NCI-H226 (cell line): ENCODE results near the gene PIP4K2C.
"Not testable (repeated sequence)": the region's sequence is repeated elsewhere in the genome, so short reads cannot be mapped to it uniquely, and the experiment has no call there.

Experiments
- DNase-seq: peaks from one replicate; pipeline ENCODE4 v3.0.0-alpha.2; 2015

Gene PIP4K2C

DNA sequence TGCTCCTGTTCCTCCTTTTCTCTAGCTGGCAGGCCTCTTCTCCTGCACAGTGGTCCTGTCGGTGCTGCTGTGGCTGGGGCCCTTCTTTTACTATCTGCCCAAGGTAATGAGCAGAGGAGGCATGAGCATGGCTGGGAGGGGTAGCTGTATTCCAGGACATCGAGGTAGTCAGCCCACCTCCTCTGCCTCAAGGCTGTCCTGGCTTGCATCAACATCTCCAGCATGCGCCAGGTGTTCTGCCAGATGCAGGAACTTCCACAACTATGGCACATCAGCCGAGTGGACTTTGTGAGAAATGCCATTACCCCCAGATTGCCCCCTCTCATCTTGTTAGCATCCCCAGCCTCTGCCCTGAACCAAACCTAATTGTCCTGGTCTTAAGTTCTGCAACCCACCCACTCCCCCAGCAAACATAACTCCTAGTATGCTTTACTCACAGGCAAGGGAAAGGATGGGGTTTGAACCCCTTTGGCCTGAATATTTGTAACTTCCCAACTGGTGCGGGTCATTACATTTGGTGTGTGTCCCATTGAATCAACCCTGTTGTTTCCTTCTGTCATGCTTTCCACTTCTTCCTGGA, 32.9 kb downstream of the PIP4K2C start:
- no peak for DNase-seq

DNA sequence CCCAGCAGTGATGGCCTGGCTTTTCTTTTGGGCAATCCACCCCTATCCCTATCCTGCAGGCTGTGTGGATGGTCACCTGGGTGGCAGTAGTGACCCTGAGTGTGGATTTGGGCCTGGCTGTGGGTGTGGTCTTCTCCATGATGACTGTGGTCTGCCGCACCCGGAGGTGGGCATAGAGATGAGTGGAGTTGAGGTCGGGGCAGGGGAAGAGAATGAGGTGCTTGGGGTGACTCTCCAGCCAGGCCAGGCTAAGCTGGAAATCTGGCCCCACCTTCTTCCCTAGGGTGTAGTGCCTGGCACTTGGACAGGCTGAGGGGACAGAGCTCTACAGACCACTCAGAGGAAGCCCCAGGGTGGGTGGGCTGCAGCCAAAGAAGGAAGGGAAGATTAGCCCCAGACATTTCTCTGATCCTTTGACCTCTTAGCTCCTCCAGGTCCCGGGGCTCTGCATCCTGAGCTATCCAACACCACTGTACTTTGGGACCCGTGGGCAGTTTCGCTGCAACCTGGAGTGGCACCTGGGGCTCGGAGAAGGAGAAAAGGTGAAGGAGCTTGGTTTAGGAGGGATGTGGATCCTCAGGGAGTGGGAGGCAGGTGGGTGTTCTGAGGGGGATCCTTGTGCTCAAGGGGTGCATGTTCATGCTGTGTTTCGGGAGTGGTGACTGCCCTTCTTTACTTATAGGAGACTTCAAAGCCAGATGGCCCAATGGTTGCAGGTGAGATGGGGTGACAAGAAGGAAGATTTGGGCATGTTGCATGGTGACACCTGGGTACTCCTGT, 33.6 kb downstream of the PIP4K2C start:
- no peak for DNase-seq

DNA sequence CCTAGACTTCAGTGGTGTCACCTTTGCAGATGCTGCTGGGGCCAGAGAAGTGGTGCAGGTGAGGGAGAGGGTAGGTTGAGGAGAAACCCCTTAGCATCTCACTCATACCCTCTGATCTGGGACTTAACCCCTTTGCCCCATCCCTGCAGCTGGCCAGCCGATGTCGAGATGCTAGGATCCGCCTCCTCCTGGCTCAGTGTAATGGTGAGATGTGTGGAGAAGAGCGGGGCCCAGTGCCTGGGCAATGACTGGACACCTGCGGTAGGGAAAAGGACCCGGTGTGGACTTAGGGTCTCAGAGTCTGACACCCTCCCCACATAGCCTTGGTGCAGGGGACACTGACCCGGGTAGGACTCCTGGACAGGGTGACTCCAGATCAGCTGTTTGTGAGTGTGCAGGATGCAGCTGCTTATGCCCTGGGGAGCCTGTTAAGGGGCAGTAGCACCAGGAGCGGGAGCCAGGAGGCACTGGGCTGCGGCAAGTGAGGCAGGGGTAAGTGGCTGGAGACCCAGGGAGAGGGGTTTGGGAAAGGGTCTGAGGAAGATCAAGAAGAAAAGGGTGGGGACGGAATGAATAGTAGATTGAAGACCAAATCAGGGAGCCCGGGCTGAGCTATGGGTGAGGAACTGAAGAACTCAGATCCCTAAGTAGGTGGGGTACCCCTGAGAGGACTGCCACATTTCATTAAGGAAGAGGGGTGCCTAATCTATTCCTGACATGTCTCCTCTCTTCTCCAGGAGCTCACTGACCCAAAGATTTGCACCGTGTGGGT, 34.5 kb downstream of the PIP4K2C start:
- no peak for DNase-seq

DNA sequence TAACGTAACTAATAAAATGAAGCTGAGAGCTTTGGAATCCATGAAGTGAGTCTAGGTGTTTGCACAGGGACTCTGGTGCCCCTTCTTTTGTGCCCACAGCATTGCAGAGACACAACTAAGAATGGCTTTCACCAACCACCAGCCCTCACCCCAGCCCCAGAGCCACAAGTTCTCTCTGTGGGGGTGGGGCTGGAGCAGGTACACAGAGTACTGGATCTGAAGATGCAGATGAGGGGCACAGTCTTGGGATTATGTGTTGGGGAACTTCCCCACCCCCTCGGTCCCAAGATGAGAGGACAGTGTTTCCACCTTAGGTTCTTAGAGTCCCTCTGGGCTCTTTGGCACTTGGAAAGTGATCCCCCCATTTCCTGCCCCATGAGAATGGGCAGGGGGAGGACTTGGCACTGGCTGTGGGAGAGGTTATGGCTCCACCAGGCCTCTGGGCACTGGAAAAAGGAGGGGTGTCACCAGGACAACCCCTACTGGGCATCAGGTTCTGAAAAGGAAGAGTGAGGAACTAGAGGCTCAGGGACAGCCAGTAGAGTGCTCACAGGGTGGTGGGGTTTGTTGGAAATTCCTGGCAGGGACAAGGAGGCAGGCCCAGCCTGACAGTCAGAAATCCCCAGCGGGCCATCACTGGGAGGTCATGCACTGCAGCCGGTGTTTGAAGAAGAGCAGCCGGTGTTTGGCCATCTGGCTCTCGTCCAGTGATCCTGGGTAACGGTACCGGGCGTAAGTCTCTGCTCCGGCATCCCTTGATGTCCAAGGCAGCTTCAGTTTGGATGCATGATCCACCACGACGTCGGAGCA, 35.3 kb downstream of the PIP4K2C start:
- DNase-seq, result no peak

DNA sequence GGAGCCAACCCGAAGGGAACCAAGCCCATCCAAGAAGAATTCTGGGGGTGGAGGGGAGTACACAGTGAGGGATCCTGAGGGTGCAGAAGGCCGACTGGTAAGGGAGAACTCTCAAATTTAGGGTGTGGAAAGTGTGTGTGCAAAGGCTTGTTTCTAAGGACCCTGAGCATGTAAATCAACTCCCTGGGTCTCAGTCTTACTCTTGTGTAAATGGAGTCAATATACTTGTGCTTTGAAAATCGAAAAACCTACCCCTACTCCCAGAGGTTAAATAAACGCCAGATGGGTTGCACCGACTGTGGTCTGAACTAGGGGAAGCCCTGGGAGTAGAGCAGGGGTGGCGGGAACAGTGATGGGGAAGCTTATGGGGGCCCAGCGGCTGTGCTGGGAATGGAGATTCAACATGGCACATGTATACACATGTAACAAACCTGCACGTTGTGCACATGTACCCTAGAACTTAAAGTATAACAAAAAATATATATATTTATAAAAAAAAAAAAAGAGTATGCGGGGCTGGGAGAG, 36.0 kb downstream of the PIP4K2C start:
- DNase-seq, result no peak

DNA sequence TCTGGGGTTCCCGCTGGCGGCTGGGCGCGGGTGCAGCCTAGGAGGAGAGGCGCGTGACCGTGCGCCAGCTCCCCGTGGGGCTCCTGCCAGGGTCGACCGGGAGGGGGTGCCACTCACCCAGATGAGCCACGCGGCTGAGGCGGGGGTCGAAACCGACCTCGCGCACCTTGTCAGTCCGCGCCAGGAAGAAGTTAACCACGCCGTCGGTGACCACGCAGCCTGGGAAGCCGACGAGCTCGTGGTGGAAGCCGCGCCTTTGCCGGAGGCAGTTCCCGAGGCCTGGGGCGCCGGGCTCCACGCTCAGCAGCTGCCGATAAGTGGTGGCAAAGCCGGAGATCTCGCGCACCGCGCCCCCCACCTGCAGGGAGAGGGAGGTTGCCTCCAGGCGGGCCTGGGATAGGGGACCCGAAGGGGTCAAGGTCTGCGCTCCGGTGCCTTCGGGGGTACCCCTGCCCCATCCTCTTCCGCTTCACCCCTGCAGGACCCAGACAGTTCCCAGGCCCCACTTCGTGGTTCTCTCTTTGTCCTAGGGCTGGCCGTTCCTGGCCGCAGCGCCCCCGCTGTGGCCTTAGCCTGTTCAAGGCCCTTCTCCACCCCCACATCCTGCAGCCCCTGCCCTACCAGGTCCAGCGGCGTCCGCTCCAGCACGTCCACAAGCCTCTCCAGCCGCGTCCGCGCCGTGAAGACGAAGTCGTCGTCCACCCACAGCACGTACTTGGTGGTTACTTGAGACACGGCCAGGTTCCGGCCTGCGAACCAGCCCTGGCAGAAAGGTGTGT, 36.7 kb downstream of the PIP4K2C start:
- DNase-seq, result no peak

DNA sequence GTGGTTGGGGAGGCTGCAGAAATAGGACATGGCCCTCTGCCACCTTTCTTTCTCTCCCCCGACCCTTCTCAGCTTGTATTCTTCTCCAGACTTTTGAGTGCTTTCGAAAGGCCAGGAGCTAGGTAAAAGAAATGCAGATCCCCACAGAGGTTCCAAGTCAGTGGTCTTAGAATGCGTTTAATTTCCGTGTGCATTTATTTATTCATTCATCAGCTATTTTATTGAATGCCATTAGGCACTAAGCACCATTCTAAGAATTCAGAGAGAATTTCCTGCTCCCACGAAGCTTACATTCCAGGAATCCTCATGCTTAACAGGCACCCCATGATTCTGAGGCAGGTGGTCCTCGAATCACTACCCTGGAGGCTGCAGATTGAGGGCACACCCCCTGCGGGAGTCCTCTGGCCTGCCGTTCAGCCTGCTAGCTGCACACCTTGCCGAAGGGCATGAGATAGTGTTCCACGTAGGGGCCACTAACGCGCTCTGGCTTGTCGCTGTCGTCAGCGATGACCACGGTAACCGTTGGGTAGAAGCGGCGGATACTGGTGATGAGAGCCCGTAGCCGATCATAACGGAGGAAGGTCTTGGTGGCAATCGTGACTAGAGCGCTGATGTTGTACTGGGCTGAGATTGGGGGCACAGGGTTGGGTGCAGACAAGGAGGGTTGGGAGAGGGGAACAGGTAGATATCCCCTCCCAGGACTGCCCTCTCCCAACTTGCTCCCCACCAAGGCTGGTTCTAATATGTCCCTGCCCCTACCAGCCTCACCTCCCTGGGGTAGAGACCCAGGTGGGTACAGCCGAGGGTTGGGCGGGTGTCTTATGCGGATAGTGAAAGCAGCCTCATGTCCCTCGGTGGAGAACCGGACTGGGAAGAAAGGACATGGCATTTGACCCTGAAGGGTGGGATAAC, 37.5 kb downstream of the PIP4K2C start:
- DNase-seq, result no peak

DNA sequence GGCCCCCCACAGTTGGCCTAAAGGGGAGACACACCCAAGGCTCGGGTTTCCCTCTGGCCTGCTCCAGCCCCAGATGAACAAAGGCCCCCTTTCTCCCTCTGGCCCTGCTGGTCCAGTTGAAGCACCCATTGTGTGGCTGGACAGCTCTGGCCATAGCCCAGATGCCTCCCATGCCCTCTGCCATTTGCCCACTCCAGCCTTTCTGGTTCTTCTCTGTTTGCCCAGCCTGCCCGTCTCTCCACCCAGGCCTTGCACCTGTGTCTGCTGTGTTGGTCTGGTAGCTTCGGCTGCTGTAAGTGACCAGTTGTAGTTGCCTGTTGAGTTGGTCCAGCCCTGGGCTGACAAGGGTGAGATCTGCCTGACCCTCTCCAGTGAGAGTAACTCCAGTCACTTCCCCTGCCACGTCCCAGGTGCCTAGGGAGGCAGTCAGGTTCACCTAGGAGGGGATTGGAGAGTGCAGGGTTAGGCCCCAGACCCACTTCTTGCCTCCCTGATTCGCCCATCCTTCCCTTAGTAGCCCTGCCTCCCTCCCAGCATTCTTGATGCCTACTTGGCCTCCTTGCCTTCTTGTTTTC, 39.0 kb downstream of the PIP4K2C start:
- DNase-seq, result no peak

DNA sequence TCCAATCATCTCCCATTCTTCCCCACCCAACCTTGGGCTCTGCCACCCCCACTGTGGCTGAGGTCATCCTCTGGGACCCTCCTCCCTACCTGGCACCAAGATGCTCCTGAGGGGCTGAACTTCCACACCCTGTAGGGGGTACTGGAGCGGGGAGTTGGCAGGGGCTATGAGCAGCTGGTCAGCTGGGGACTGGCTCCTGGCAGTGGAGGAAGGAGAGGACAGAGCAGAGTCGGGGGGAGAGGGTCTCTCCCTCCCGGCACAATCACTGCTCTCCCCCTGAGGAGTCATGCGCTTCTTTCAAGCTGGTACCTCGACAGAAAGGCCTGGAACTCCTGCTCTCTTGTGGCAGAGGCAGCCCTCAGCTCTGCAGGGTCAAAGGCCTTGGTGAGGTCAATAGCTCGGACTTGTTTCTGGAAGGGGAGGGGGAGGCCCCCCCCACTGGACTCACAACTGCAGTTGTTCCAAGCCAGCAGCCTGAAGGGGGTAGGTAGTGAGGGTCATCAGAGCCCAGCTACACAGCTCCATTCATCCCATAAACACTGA, 40.0 kb downstream of the PIP4K2C start:
- no peak for DNase-seq

DNA sequence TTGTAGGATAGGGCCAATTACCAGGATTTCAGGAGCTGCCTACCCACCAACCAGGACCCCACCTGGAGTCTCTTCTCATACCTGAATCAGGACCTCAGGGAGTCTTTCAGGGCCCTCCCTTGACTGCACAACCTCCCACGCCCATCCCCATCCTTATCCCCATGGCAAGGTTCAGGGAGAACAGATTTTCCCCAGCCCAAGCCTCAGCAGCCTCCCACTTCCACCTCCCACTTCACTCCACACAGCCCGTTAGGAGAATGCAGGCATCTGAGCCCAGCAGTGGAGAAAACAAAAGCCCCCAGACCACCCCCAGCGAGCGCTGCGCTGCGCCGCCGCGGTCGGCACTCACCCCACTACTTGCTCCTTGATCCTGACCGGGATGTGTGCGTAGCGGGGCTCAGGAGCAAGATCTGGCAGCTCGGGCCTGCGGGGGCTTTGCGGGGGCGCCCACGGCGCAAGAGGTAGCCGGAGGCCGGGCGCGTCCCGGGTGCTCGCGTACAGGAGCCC, 40.6 kb downstream of the PIP4K2C start:
- DNase-seq, result no peak

DNA sequence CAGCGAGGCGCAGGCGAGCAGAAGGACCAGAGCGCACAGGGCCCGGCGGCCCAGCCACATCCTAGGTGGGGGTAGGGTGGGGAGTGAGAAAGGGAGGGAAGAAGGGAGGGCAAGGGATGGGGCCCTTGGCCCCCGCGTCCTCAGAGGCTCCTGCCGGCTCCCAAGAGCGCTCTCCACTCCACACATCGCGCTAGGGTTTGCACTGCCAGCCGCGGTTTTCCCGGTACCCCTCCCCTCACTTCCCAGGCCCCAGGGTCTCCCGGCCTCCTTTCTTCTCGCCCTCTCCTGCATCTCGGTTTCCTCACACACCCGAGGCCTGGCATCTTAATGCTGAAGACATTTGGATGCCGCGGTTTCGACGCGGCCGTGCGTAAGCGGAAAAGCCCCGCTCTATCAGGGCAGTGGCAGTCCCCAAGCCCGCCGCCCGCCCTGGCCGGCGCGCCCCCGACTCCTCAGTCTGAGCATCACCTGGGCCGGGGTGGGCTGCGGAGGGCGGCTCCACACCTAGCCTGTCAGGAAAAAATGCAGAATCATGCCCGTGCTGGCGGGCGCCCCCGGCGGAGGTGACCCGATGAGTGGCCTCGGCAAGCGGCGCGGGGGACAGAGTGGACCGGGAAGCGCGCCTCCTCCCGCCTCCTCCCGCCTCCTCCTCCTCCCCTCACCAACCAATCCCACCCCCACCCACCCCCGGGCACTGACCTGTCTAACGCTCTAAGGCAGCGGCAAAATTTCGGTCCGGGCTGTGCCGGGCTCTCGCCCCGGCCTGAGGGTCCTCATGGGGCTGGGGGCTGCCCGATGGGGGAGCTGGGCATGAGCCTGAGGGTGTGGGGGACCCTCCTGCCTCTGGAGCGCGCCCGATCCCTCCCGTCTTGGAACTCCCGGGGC, 41.3 kb downstream of the PIP4K2C start:
- no peak for DNase-seq

DNA sequence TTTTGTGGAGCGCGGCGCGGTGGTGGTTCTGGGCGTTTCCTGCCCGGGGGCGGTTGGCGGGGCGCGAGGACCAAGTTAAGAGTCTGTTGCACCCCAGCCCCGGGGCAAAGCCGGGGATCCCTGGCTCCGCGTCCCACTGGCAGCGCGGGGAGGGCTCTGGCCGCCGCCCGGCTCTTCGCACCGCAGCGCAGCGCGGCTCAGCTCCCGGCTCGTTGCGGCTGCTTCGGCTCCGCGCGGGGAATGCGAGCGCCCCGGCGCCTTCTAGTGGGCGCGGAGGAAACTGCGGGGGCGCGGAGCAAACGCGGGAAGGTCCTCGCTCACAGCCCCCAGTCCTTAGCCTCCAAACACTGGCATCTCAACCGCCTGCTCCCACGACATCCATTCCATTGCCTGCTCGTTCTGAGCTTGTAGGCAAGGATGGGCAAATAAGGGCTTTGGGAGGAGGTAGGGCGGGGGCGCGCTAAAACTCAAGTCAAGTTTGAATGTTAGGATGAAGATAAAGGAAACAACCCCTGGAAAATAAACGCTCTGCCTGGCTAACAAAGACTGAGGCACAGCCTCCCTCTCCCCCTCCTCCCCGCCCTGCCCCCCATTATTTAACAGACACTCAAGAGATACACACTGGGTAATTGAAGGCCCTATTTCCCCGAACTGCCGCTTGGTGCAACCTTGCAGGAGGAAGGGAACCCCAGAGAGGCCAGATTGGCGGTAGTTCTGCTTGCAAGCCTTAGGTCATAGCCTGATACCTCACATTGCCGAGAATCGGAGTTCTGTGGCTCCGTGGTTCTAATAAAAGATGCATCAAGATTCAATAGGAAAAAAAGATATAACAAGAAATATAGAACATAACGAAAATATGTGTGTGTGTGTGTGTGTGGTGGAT, 42.2 kb downstream of the PIP4K2C start, which contains the start of gene B4GALNT1:
Gene B4GALNT1, minus strand, starts transcription at position 244 of the 883 bp plus-strand sequence. CDS start 1,069 bp downstream, outside the sequence.
- DNase-seq, result peak; percentile 64

DNA sequence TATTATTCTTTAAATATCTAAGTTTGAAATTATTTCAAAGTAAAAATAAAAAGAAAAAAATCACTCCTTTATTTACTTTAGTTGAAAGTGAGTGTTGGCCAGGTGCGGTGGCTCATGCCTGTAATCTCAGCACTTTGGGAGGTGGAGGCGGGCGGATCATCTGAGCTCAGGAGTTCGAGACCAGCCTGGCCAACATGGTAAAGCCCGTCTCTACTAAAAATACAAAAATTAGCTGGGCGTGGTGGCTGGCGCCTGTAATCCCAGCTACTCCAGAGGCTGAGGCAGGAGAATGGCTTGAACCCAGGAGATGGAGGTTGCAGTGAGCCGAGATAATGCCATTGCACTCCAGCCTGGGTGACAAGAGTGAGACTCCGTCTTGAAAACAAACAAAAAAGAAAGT, 45.7 kb downstream of the PIP4K2C start:
- not testable (repeated sequence) for DNase-seq

DNA sequence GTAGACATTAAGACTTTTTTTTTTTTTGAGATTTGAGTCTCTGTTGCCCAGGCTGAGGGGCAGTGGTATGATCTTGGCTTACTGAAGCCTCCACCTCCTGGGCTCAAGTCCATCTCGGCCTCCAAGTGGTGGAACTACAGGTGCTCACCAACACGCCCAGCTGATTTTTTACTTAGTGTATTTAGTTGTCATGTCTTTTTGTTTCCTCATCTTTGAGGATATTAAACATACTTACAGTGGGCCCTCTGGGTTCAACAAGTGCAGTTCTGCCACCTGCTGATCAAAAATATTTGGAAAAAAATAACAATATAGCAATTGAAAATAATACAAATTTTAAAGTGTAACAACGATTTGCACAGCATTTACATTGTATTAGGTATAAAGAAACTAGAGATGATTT, 46.4 kb downstream of the PIP4K2C start:
- DNase-seq, result no peak

DNA sequence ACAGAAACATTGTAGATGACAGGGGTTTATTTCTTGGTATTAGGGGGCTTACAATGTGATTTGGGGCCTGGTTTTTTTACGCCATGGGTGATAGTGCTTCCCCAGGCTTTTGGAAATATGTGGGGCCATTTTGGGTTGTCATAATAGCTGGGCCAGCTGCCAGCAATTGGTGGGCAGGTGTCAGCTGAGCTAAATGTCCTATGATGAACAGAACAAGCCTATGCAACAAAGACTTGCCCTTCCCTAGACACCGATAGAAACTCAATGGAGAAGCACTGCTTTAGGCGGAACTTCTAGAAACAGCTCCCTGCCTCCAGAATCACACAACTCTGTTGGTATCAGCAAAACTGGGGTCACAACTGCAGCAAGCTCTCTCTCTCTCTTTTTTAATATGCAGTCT, 47.1 kb downstream of the PIP4K2C start:
- DNase-seq, result no peak

DNA sequence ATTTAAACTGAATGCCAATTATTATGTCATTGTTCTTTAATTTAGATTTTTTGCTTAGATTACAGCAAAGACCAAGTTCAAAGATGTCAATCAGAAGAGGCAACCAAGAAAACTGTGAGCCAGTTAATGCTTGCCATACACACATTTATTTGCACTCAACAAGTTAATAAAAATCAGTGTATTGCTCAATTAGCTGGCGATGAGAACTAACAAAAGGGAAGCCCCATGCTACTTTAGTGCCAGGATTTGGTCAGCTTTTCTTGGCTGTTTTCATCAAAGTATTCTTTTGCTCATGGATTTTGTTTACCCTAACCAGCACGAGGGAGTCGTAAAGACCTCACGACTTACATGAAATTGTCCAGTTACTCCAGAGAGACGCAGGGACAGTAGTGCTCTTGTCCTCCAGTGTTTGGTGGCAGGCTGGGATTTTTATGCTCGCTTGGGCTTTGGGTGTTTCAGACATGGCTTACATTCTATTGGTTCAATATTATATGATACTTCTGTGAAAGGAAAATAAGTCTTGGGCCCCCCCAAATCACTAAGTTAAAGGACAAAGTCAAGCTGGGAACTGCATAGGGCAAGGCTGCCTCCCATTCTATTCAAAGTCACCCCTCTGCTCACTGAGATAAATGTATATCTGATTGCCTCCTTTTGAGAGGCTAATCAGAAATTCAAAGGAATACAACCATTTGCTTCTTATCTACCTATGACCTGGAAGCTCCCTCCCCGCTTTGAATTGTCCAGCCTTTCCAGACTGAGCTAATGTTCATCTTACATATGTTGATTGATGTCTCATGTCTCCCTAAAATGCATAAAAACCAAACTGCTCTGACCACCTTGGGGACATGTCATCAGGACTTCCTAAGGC, 49.4 kb downstream of the PIP4K2C start:
- DNase-seq, result no peak
